IMR-90 (cell line): ENCODE results near the gene ROBO2. TPM values are rescaled to one million over a fixed set of nuclear protein-coding genes. Genes with fewer than 3 reads are reported as not detected.

ENCODE experiments used
- ATAC-seq: fragments of 200-7000 bp; cut with Tn5 transposase; 2 replicates; pipeline ENCODE4 v1.9.1; 2020; ENCODE audit warnings: low read depth, mild to moderate bottlenecking, moderate library complexity
- BruUV-seq: library from RNA; stranded (reverse); fragments of 400-500 nt; replicated peaks from 2 replicates; lab custom pipeline; 2021; lab: Mats Ljungman, UMichigan
- CTCF ChIA-PET: fragments of 300-600 bp; formaldehyde crosslinking; extraction: SDS; loops from one replicate; lab custom pipeline; 2021; ENCODE audit warnings: antibody characterized with exemption; lab: Yijun Ruan, JAX
- POLR2A ChIA-PET: fragments of 300-600 bp; sonication (Branson Sonifier 250); formaldehyde crosslinking; loops from one replicate; lab custom pipeline; 2022; ENCODE audit warnings: antibody characterized with exemption; ENCODE audit not compliant: unreplicated experiment; lab: Charles Lee
- DNase-seq: peaks from one replicate; pipeline ENCODE4 v3.0.0; 2013
- H2AFZ ChIP-seq: replicated peaks from 2 replicates; pipeline ENCODE3; 2013; ENCODE audit warnings: low read length, mild to moderate bottlenecking; ENCODE audit not compliant: poor library complexity
- H2AK5ac ChIP-seq: 2 replicates; pipeline ENCODE4 v1.6.1; 2013; ENCODE audit warnings: low read depth, low read length, inconsistent platforms
- H2AK9ac ChIP-seq: replicated peaks from 2 replicates; pipeline ENCODE3; 2013; ENCODE audit warnings: mild to moderate bottlenecking, low read depth, low read length, moderate library complexity; ENCODE audit not compliant: poor library complexity
- H2BK120ac ChIP-seq: 2 replicates; pipeline ENCODE4 v1.6.1; 2013; ENCODE audit warnings: low read depth, low read length, inconsistent platforms
- H2BK15ac ChIP-seq: 3 replicates; pipeline ENCODE4 v1.6.1; 2013; ENCODE audit warnings: low read depth, low read length, inconsistent platforms
- H2BK20ac ChIP-seq: 2 replicates; pipeline ENCODE4 v1.6.1; 2013; ENCODE audit warnings: low read depth, mild to moderate bottlenecking, inconsistent platforms, low read length, moderate library complexity
- H2BK5ac ChIP-seq: 2 replicates; pipeline ENCODE4 v1.6.1; 2013; ENCODE audit warnings: mild to moderate bottlenecking, low read depth, low read length, inconsistent platforms; ENCODE audit not compliant: poor library complexity, severe bottlenecking
- H3K14ac ChIP-seq: replicated peaks from 2 replicates; pipeline ENCODE4 v1.6.1; 2013; ENCODE audit warnings: low read depth, low read length, inconsistent platforms
- H3K18ac ChIP-seq: 2 replicates; pipeline ENCODE4 v1.6.1; 2013; ENCODE audit warnings: low read depth, low read length, control low read depth
- H3K23ac ChIP-seq: 2 replicates; pipeline ENCODE4 v1.6.1; 2013; ENCODE audit warnings: low read depth, low read length, inconsistent platforms
- H3K27ac ChIP-seq: 2 replicates; pipeline ENCODE4 v1.5.1; 2013; ENCODE audit warnings: mild to moderate bottlenecking, control low read depth, low read length; ENCODE audit not compliant: insufficient read depth
- H3K27me3 ChIP-seq: 2 replicates; pipeline ENCODE4 v1.6.1; 2013; ENCODE audit warnings: low read length; ENCODE audit not compliant: control insufficient read depth, insufficient read depth
- H3K36me3 ChIP-seq: 2 replicates; pipeline ENCODE4 v1.6.1; 2013; ENCODE audit warnings: low read length, mixed read lengths; ENCODE audit not compliant: control insufficient read depth, insufficient read depth
- H3K4ac ChIP-seq: 2 replicates; pipeline ENCODE4 v1.6.1; 2013; ENCODE audit warnings: low read depth, low read length, inconsistent platforms
- H3K4me1 ChIP-seq: 2 replicates; pipeline ENCODE4 v1.6.1; 2013; ENCODE audit warnings: low read length, mixed read lengths; ENCODE audit not compliant: control insufficient read depth, insufficient read depth
- H3K4me2 ChIP-seq: 2 replicates; pipeline ENCODE4 v1.6.1; 2013; ENCODE audit warnings: low read depth, mild to moderate bottlenecking, control low read depth, low read length, moderate library complexity
- H3K4me3 ChIP-seq: 2 replicates; pipeline ENCODE4 v1.5.1; 2013; ENCODE audit warnings: low read depth, mild to moderate bottlenecking, control low read depth, low read length, moderate library complexity; ENCODE audit not compliant: insufficient read depth
- H3K56ac ChIP-seq: 2 replicates; pipeline ENCODE4 v1.6.1; 2013; ENCODE audit warnings: low read length, inconsistent platforms; ENCODE audit not compliant: insufficient read depth; ENCODE audit errors: extremely low read depth
- H3K79me1 ChIP-seq, 2 experiments: 2 replicates each; pipeline ENCODE4 v1.6.1; 2013; ENCODE audit warnings: low read length in 2 of 2, inconsistent platforms in 1 of 2, low read depth in 1 of 2
- H3K9ac ChIP-seq: 2 replicates; pipeline ENCODE4 v1.6.1; 2013; ENCODE audit warnings: low read depth, low read length, control low read depth
- H3K9me1 ChIP-seq: 2 replicates; pipeline ENCODE4 v1.6.1; 2013; ENCODE audit warnings: low read length, inconsistent platforms; ENCODE audit not compliant: insufficient read depth
- H3K9me3 ChIP-seq: 2 replicates; pipeline ENCODE4 v1.6.1; 2013; ENCODE audit warnings: low read length; ENCODE audit not compliant: control insufficient read depth, insufficient read depth
- H4K20me1 ChIP-seq: 2 replicates; pipeline ENCODE4 v1.6.1; 2013; ENCODE audit warnings: low read length, inconsistent platforms; ENCODE audit not compliant: insufficient read depth
- H4K5ac ChIP-seq: 2 replicates; pipeline ENCODE4 v1.6.1; 2013; ENCODE audit warnings: mild to moderate bottlenecking, low read depth, low read length, control low read depth
- H4K8ac ChIP-seq, 2 experiments: 2 replicates each; pipeline ENCODE4 v1.6.1; 2013; ENCODE audit warnings: low read depth in 2 of 2, low read length in 2 of 2, control low read depth in 1 of 2, inconsistent platforms in 1 of 2
- H4K91ac ChIP-seq: 2 replicates; pipeline ENCODE4 v1.6.1; 2013; ENCODE audit warnings: low read depth, low read length, inconsistent platforms; ENCODE audit not compliant: insufficient read depth
- BHLHE40 ChIP-seq: fragments of 150-350 bp; IDR thresholded peaks from 2 replicates; pipeline ENCODE4 v1.6.1; 2016; ENCODE audit warnings: mild to moderate bottlenecking, low read depth, low read length
- FOS ChIP-seq: fragments of 150-350 bp; IDR thresholded peaks from 2 replicates; pipeline ENCODE4 v1.6.1; 2016; ENCODE audit warnings: low read depth, low read length
- MAZ ChIP-seq: IDR thresholded peaks from 2 replicates; pipeline ENCODE4 v1.6.1; 2012; ENCODE audit warnings: low read depth, mild to moderate bottlenecking, low read length, improper control_type of control experiment, moderate library complexity, borderline replicate concordance
- NFE2L2 ChIP-seq: fragments of 150-350 bp; IDR thresholded peaks from 2 replicates; pipeline ENCODE4 v1.6.1; 2016; ENCODE audit warnings: low read depth, mild to moderate bottlenecking, low read length
- RAD21 ChIP-seq: IDR thresholded peaks from 2 replicates; pipeline ENCODE4 v1.6.1; 2012; ENCODE audit warnings: low read length, improper control_type of control experiment
- RCOR1 ChIP-seq: IDR thresholded peaks from 2 replicates; pipeline ENCODE4 v1.6.1; 2012; ENCODE audit warnings: mild to moderate bottlenecking, low read length, improper control_type of control experiment; ENCODE audit not compliant: insufficient replicate concordance
- WGBS, 2 experiments: methylation state at CpG; one replicate each; pipeline versions ENCODE4 v1.1.5 to v1.1.7; 2013; ENCODE audit warnings: missing lambda C conversion rate in 2 of 2; ENCODE audit not compliant: insufficient read length in 1 of 2; ENCODE audit errors: extremely low coverage in 2 of 2; 5-methylcytosine and 5-hydroxymethylcytosine counted together
- dilution Hi-C: fragments of 300-500 bp; cut with HindIII; formaldehyde crosslinking; loops from one replicate; pipeline ENCODE4 v1.14.3; 2018; ENCODE audit warnings: low sequenced_read_pairs; ENCODE audit not compliant: unreplicated experiment
- in situ Hi-C: fragments of 300-500 bp; cut with MboI; formaldehyde crosslinking; loops from 3 replicates; pipeline ENCODE4 v1.14.3; 2019; ENCODE audit warnings: low sequenced_read_pairs, inconsistent platforms, mixed read lengths
- intact Hi-C: fragments of 100-400 bp; cut with micrococcal nuclease; formaldehyde crosslinking; loops from 2 replicates; pipeline ENCODE4 v1.10.0; 2022
- polyA plus RNA-seq, 3 experiments: library from polyadenylated mRNA; depleted of rRNA; stranded (reverse); fragments of >200 nt; gene quantifications; 2 replicates each; pipeline ENCODE4 v1.2.3, GENCODE V29; 2012; ENCODE audit warnings: low replicate concordance in 1 of 3
- total RNA-seq: library from RNA; depleted of rRNA; stranded (reverse); fragments of >200 nt; gene quantifications from 2 replicates; pipeline ENCODE4 v1.2.3, GENCODE V29; 2012
- TF ChIP-seq, protein P1 (sequence below): fragments of 150-350 bp; IDR thresholded peaks from 2 replicates; pipeline ENCODE4 v1.6.1; 2017; ENCODE audit warnings: mild to moderate bottlenecking, antibody characterized with exemption, low read length, low read depth
- TF ChIP-seq, protein P2 (sequence below): conservative IDR thresholded peaks from 2 replicates; pipeline ENCODE4 v1.5.1; 2012; ENCODE audit warnings: mild to moderate bottlenecking, low read depth, low read length, improper control_type of control experiment

ROBO2 gene
- total and polyA plus RNA-seq, 2 of the 4 experiments (the other 2 are of a cell fraction): 9.3 to 14.5 TPM

DNA sequence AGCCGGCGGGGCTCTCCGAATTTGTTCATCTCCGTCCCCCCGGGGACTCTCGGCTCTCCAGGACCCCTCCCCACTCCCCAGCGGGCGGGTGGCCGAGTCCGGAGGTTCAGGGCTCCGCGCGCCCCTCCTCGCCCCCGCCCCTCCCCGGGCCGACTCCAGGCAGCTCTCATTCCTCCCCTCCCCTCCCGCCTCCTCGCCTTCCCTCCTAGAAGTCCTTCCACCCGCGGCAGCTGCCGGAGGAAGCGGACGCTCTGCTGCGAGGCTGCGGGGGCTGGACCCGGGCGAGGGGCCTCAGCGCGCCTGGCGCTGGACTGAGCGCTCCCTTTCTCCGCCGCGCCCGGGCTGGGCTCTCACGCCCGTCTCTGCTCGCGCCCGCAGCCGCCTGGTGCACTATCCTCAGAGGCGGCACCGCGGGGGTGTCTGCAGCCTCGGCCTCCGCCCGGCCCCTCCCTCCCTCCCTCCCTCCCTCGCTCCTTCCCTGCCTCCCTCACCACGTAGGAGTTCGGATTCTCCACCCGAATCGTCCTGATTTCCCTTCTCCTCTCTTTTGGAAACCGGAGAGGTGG lies at the start of gene ROBO2 (continued):
- TF ChIP-seq BHLHE40 (no peak), FOS (no peak), RAD21 (no peak)

GRCh38 chr3:76990606-76991005 lies 49.3 kb upstream of the ROBO2 start:
- H3K4me1 ChIP-seq: no peaks in the 10 kb centered on the region
- H3K27me3 ChIP-seq: no peaks in the 10 kb centered on the region
- no peak overlapping the region for H3K14ac ChIP-seq
- no peak overlapping the region for H3K18ac ChIP-seq
- H3K56ac ChIP-seq: no peak overlapping the region
- BruUV-seq: no TSS peak
- H2AFZ ChIP-seq: no peak overlapping the region
- no peak overlapping the region for H4K5ac ChIP-seq
- H2BK5ac ChIP-seq: no peak overlapping the region
- H3K4ac ChIP-seq: no peak overlapping the region
- H3K27ac ChIP-seq: no peak overlapping the region
- H3K36me3 ChIP-seq: no peaks in the 10 kb centered on the region
- no peaks in the 10 kb centered on the region for H4K20me1 ChIP-seq
- no CpG with 5 or more reads among the region's 5 CpGs for WGBS, 2 experiments
- H2BK15ac ChIP-seq: no peak overlapping the region
- intact Hi-C loops (no loop called here), in situ Hi-C loops (no loop called here), dilution Hi-C loops (no loop called here)
- TF ChIP-seq BHLHE40: no peak
- TF ChIP-seq NFE2L2: no peak
- TF ChIP-seq, protein P1, sequence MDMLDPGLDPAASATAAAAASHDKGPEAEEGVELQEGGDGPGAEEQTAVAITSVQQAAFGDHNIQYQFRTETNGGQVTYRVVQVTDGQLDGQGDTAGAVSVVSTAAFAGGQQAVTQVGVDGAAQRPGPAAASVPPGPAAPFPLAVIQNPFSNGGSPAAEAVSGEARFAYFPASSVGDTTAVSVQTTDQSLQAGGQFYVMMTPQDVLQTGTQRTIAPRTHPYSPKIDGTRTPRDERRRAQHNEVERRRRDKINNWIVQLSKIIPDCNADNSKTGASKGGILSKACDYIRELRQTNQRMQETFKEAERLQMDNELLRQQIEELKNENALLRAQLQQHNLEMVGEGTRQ: no peak
- TF ChIP-seq RCOR1: no peak
- no peak for TF ChIP-seq MAZ
- TF ChIP-seq, protein P2, sequence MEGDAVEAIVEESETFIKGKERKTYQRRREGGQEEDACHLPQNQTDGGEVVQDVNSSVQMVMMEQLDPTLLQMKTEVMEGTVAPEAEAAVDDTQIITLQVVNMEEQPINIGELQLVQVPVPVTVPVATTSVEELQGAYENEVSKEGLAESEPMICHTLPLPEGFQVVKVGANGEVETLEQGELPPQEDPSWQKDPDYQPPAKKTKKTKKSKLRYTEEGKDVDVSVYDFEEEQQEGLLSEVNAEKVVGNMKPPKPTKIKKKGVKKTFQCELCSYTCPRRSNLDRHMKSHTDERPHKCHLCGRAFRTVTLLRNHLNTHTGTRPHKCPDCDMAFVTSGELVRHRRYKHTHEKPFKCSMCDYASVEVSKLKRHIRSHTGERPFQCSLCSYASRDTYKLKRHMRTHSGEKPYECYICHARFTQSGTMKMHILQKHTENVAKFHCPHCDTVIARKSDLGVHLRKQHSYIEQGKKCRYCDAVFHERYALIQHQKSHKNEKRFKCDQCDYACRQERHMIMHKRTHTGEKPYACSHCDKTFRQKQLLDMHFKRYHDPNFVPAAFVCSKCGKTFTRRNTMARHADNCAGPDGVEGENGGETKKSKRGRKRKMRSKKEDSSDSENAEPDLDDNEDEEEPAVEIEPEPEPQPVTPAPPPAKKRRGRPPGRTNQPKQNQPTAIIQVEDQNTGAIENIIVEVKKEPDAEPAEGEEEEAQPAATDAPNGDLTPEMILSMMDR: no peak
- H3K9me3 ChIP-seq: no peaks in the 10 kb centered on the region
- H3K4me3 ChIP-seq: no peak overlapping the region
- H3K23ac ChIP-seq: no peak overlapping the region
- ChIA-PET CTCF (no interaction called here), POLR2A (no interaction called here)
- no peak overlapping the region for H4K91ac ChIP-seq
- DNase-seq (no peak), ATAC-seq (no peak)
- no peak overlapping the region for H2BK20ac ChIP-seq
- no peaks in the 10 kb centered on the region for H3K79me1 ChIP-seq
- H2AK5ac ChIP-seq: no peak overlapping the region
- H2AK9ac ChIP-seq: no peak overlapping the region
- H3K4me2 ChIP-seq: no peak overlapping the region
- no peak overlapping the region for H3K9ac ChIP-seq
- H3K9me1 ChIP-seq: no peaks in the 10 kb centered on the region
- H4K8ac ChIP-seq: no peak overlapping the region
- no peak overlapping the region for H2BK120ac ChIP-seq
